ENCODE results near the gene PARL.
"Not testable (repeated sequence)": the region's sequence is repeated elsewhere in the genome, so short reads cannot be mapped to it uniquely, and the experiment has no call there.

Gene PARL

DNA sequence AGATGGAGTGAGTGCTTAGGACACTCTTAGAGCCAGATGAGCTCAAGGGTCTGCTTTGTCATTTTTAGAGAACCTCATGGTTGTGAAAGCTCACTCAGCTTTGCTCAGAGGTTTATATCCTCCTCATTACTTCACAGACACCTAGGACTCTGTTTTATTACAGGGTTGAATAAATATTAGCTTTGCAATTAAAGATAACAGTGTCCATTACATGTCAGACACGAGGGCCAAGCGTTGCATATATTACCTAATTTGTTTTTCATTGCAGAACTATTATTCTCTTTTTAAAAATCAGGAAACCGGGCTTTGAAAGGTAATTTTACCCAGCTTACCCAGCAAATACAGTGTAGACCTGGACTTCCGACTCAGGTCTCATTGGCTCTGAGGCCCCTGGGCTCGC is 75.4 kb downstream of the PARL start:
- Mint-ChIP-seq H3K27me3 (no peaks in the 10 kb centered on the region), H3K4me3 (no peak overlapping the region), H3K36me3 (peaks cover 2% of the 10 kb centered on the region), H3K27ac (no peak overlapping the region), H3K4me1 (ENCODE audit: low read depth) (peaks cover under 1% of the 10 kb centered on the region), H3K9me3 (ENCODE audit: low read depth) (no peaks in the 10 kb centered on the region)

DNA sequence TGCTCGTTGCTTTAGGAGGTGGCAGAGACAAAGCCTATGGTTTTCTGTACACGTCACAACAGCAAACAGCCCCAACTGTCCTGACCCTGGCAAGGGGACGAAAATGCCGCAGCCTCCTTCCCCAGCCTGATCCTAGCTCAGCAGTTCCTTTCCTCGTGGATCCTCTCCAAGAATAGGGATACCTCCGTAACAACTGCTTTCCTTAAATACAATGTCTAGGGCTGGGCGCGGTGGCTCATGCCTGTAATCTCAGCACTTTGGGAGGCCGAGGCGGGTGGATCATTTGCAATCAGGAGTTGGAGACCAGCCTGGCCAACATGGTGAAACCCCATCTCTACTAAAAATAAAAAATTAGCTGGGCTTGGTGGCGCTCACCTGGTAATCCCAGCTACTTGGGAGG is 76.3 kb downstream of the PARL start:
- Mint-ChIP-seq H3K36me3 (peaks cover 2% of the 10 kb centered on the region), H3K9me3 (ENCODE audit: low read depth) (no peaks in the 10 kb centered on the region)

DNA sequence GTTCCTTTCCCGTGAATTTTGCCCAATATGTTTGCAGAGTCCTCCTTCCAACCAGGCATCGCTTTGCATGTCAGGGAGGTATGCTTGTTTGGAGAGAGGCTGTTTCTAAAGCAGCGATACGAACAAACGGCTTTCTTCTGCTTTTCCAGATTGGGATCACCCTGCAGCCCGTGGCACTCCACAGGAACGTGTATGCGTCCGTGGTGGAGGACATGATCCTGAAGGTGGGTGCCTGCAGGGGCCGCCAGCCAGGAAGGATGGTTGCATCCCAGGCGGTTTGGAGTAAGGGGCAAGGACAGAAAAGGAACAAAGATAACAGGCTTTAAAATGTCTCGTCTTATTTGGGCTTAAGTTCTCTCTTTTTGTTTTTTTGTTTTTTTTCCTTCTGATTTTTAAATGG is 76.8 kb downstream of the PARL start:
- no peak overlapping the region for H3K27ac Mint-ChIP-seq
- no peaks in the 10 kb centered on the region for H3K27me3 Mint-ChIP-seq
- peaks cover 2% of the 10 kb centered on the region for H3K36me3 Mint-ChIP-seq
- H3K9me3 Mint-ChIP-seq (ENCODE audit: low read depth), result no peaks in the 10 kb centered on the region
- H3K4me1 Mint-ChIP-seq (ENCODE audit: low read depth), result no peaks in the 10 kb centered on the region
- no peak overlapping the region for H3K4me3 Mint-ChIP-seq

More for the DNA sequence above, 76.3 kb downstream of the PARL start:
- no peaks in the 10 kb centered on the region for H3K27me3 Mint-ChIP-seq
- H3K27ac Mint-ChIP-seq, result no peak overlapping the region
- H3K4me1 Mint-ChIP-seq (ENCODE audit: low read depth), result no peaks in the 10 kb centered on the region
- H3K4me3 Mint-ChIP-seq, result no peak overlapping the region

DNA sequence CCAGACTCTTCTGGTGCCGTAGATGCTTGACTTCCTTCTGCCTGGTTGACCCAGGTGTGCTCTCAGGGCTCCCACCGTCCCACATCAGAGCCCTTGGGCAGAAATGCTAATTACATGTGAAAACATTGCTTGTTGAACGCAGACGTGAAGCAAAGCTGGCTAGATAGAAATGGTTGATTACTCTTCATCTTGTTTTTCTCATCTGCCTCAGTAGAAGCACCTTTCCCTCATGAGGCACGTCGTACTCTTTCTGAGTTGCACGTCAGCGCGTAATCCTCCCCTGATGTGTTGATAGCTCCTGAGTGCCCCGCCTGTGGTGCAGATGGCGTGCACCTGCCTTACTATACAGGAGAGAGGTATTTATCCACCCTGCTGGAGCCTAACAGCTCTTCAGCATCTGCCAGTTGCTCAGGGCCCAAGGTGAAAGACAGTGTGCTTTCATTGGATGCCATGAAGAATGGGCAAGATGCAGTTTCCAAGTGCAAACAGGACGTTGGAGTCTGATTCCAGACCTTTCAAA is 77.4 kb downstream of the PARL start:
- H3K27ac Mint-ChIP-seq, result no peak overlapping the region
- H3K27me3 Mint-ChIP-seq, result no peaks in the 10 kb centered on the region
- no peak overlapping the region for H3K4me3 Mint-ChIP-seq
- H3K4me1 Mint-ChIP-seq (ENCODE audit: low read depth), result no peaks in the 10 kb centered on the region
- H3K36me3 Mint-ChIP-seq, result peaks cover 2% of the 10 kb centered on the region
- H3K9me3 Mint-ChIP-seq (ENCODE audit: low read depth), result no peaks in the 10 kb centered on the region

DNA sequence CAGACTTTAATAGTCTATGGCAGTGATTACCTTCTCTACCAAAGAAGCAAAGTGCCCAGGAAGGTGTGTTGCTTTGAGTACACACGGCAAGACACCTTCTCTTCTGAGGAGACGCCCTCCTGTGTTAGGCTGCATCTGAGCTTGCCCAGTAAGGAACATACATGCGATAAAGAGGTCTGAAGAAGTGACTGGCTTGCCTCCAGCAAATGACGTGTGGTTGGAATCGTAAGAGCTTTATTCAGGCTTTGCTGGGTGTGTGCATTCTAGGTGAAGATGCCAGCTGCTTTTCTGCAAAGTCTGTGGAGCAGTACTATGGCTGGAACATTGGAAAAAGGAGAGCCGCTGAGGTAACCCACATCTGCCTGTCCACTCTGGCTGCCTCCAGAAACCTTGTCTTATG is 81.7 kb downstream of the PARL start:
- no peak overlapping the region for H3K27ac Mint-ChIP-seq

GRCh38 chr3:183801601-183802000 is 83.1 kb downstream of the PARL start:
- H3K36me3 Mint-ChIP-seq, result peaks cover 15% of the 10 kb centered on the region

More for the DNA sequence above, 81.7 kb downstream of the PARL start:
- Mint-ChIP-seq H3K27me3 (no peaks in the 10 kb centered on the region), H3K4me1 (ENCODE audit: low read depth) (no peaks in the 10 kb centered on the region), H3K36me3 (peaks cover 13% of the 10 kb centered on the region), H3K4me3 (no peak overlapping the region), H3K9me3 (ENCODE audit: low read depth) (no peaks in the 10 kb centered on the region)

GRCh38 chr3:183800243-183800863 is 84.3 kb downstream of the PARL start:
- H3K4me1 Mint-ChIP-seq (ENCODE audit: low read depth), result no peaks in the 10 kb centered on the region
- no peaks in the 10 kb centered on the region for H3K9me3 Mint-ChIP-seq (ENCODE audit: low read depth)
- no peak overlapping the region for H3K27ac Mint-ChIP-seq
- no peak overlapping the region for H3K4me3 Mint-ChIP-seq
- H3K36me3 Mint-ChIP-seq, result peaks cover 15% of the 10 kb centered on the region
- no peaks in the 10 kb centered on the region for H3K27me3 Mint-ChIP-seq

More at GRCh38 chr3:183801601-183802000, 83.1 kb downstream of the PARL start:
- Mint-ChIP-seq H3K4me3 (no peak overlapping the region), H3K27ac (no peak overlapping the region), H3K9me3 (ENCODE audit: low read depth) (no peaks in the 10 kb centered on the region), H3K27me3 (no peaks in the 10 kb centered on the region), H3K4me1 (ENCODE audit: low read depth) (no peaks in the 10 kb centered on the region)

DNA sequence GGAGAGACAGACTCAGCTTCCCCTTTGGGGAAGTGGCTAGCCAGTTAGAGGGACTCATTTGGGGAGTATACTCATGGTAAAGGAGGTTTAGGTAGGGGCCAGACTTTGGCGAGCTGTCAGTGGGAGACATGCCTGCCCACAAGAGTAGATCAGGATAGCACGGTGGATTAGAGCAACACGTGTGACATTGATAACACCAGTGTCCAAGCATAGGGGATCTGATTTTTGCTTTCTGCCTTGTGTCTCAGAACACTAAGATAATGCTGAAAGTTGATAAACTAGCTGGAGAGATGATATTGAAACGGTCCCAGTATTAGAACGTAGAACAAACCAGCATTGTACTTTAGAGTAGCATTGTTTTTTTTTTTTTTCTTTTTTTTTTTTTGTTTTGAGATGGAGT is 85.2 kb downstream of the PARL start:
- Mint-ChIP-seq H3K4me3 (no peak overlapping the region), H3K36me3 (peaks cover 15% of the 10 kb centered on the region), H3K9me3 (ENCODE audit: low read depth) (no peaks in the 10 kb centered on the region), H3K27me3 (no peaks in the 10 kb centered on the region), H3K27ac (no peak overlapping the region), H3K4me1 (ENCODE audit: low read depth) (no peaks in the 10 kb centered on the region)

DNA sequence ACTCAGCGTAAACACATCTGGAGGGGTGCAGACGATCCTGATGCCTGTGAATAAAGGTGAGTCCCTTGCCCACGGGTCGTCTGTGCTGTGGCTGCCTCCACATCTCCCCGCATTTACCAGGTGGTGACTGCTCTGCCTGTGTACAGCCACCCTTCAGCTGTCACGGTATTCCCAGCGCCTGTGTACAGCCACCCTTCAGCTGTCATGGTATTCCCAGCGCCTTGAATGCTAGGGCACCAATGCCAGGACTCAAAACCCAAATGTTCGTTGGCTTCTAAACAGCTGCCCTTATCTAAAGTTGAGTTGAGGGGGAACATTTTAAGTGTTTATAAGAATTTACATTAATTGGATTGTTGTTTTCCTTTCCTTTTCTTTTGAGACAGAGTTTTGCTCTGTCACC is 86.7 kb downstream of the PARL start:
- Mint-ChIP-seq H3K27ac (no peak overlapping the region), H3K36me3 (peaks cover 20% of the 10 kb centered on the region), H3K4me3 (no peak overlapping the region), H3K27me3 (no peaks in the 10 kb centered on the region), H3K9me3 (ENCODE audit: low read depth) (no peaks in the 10 kb centered on the region), H3K4me1 (ENCODE audit: low read depth) (no peaks in the 10 kb centered on the region)

GRCh38 chr3:183796372-183796771 is 88.3 kb downstream of the PARL start:
- H3K9me3 Mint-ChIP-seq (ENCODE audit: low read depth), result no peaks in the 10 kb centered on the region
- H3K36me3 Mint-ChIP-seq, result peaks cover 23% of the 10 kb centered on the region
- no peak overlapping the region for H3K27ac Mint-ChIP-seq
- no peaks in the 10 kb centered on the region for H3K27me3 Mint-ChIP-seq
- H3K4me1 Mint-ChIP-seq (ENCODE audit: low read depth), result no peaks in the 10 kb centered on the region
- H3K4me3 Mint-ChIP-seq, result no peak overlapping the region

DNA sequence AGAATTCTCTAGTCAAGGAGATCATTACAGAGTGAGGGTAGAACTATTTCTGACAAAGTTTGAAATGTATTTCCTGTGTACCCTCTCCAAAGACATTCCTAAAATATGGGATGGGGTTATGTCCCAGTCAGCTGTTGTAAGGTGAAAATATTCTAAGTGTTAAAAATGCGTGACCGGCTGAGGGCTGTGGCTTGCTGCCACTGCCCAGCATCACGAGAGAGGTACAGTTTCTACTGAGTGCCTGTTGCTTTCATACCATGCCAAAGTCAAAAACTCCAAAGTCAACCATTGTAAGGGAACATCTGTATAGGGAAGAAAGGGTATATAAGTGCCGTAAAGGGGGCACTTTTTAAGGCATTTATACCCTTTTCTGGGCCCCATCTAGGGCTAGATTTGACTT is 90.2 kb downstream of the PARL start:
- Mint-ChIP-seq H3K27ac (no peak overlapping the region), H3K36me3 (peaks cover 24% of the 10 kb centered on the region), H3K27me3 (no peaks in the 10 kb centered on the region), H3K4me1 (ENCODE audit: low read depth) (peaks cover 6% of the 10 kb centered on the region), H3K9me3 (ENCODE audit: low read depth) (no peaks in the 10 kb centered on the region), H3K4me3 (no peak overlapping the region)

DNA sequence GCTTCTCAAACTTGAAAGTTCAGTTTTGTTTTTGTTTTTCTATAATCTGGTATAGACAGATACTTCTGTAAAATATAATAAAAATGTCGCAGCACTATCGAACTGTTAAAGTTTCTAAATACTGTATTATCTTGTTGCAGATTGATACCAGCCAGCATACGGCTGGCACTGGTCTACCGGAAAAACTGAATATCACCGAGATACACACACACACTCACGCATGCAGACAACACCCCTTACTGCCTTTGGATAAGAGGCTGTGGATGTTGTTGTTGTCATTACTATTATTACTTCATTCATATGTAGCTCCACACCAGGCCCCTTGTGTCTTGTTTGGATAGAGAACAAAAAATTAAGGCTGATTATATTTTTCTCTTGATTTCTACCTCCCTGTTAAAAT is 91.7 kb downstream of the PARL start:
- no peaks in the 10 kb centered on the region for H3K9me3 Mint-ChIP-seq (ENCODE audit: low read depth)
- no peaks in the 10 kb centered on the region for H3K27me3 Mint-ChIP-seq
- no peak overlapping the region for H3K27ac Mint-ChIP-seq
- no peak overlapping the region for H3K4me3 Mint-ChIP-seq
- H3K36me3 Mint-ChIP-seq, result peaks cover 17% of the 10 kb centered on the region
- H3K4me1 Mint-ChIP-seq (ENCODE audit: low read depth), result peaks cover 12% of the 10 kb centered on the region

DNA sequence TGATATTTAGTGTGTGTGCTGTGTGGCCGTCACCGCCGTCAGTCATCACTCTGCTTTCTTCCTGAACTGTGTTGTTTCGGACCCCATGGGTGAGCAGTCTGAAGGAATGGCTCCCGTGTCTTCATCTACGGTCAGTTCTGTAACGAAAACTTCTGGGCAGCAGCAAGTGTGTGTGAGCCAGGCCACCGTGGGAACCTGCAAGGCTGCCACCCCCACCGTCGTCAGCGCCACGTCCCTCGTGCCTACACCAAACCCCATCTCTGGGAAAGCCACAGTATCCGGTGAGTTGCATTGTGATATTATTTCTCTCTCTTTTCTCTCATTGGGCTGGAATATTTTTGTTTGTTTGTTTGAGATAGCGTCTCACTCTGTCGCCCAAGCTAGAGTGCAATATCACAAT is 94.0 kb downstream of the PARL start:
- H3K4me1 Mint-ChIP-seq (ENCODE audit: low read depth), result peaks cover 12% of the 10 kb centered on the region
- H3K4me3 Mint-ChIP-seq, result no peak overlapping the region
- no peaks in the 10 kb centered on the region for H3K9me3 Mint-ChIP-seq (ENCODE audit: low read depth)
- H3K36me3 Mint-ChIP-seq, result peaks cover 16% of the 10 kb centered on the region
- no peak overlapping the region for H3K27ac Mint-ChIP-seq
- no peaks in the 10 kb centered on the region for H3K27me3 Mint-ChIP-seq

DNA sequence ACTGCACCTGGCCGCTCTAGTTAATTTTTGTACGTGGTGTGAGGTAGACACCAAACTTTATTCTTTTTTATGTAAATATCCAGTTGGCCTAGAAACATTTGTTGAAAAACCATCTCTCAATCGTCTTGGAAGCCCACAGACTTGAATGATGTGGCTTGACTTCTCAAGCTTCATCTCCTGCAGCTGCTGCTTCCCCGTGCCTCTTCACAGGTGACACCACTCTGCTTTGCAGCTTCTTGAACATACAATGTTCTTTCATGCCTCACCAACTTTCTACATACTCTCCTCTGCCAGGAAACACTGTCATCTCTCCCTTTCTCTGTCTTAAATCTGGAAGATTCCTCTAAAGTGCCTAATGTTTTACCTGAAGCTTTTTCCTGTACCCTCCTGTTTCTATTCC is 94.9 kb downstream of the PARL start:
- H3K36me3 Mint-ChIP-seq, result peaks cover 16% of the 10 kb centered on the region
- no peak overlapping the region for H3K4me3 Mint-ChIP-seq
- H3K27me3 Mint-ChIP-seq, result no peaks in the 10 kb centered on the region
- peaks cover 12% of the 10 kb centered on the region for H3K4me1 Mint-ChIP-seq (ENCODE audit: low read depth)
- H3K9me3 Mint-ChIP-seq (ENCODE audit: low read depth), result no peaks in the 10 kb centered on the region
- H3K27ac Mint-ChIP-seq, result no peak overlapping the region

DNA sequence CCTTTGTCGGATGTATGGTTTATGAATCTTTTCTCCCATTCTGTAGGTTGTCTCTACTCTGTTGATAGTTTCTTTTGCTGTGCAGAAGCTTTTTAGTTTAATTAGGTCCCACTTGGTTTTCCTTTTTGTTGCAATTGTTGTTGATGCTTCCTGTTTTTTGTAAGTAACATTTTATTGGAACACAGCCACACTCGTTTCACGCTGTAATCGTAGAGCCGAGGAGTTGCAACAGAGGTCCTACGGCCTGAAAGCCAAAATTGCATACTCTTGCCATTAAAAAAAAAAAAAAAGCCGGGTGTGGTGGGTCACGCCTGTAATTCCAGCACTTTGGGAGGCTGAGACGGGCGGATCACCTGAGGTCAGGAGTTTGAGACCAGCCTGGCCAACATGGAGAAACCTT is 100.2 kb downstream of the PARL start:
- H3K9me3 Mint-ChIP-seq (ENCODE audit: low read depth); H3K4me1 Mint-ChIP-seq (ENCODE audit: low read depth); H3K27me3 Mint-ChIP-seq; H3K27ac Mint-ChIP-seq; H3K4me3 Mint-ChIP-seq: not testable (repeated sequence)
- peaks cover 16% of the 10 kb centered on the region for H3K36me3 Mint-ChIP-seq

DNA sequence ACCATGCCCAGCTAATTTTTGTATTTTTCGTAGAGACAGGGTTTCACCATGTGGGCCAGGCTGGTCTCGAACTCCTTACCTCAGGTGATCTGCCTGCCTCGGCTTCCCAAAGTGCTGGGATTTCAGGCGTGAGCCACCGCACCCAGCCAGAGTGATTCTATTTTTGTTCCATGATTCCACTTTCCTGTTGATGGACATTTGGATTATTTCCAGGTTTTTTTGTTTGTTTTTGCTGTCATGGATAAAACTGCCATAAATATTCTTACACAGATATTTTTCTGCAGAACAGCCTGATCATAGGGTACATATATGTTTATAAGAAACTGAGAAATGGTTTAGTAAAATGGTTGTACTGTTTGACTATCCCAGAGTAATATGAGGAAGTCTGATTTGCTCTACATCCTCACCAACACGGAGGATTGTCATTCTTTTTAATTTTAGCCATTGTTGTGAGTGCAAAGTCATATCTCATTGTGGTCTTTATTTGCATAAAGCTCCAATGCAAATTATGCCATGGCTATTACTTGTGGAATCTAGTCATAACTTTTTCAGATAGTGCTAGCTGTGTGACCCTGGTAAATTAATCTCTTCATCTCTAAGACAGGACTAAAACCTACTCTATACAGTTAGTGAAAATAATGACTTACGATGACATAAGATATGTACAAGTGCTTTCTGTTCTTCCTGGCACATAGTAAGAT is 102.0 kb downstream of the PARL start:
- Mint-ChIP-seq H3K4me1 (ENCODE audit: low read depth) (no peaks in the 10 kb centered on the region), H3K9me3 (ENCODE audit: low read depth) (no peaks in the 10 kb centered on the region), H3K27me3 (no peaks in the 10 kb centered on the region), H3K4me3 (no peak overlapping the region), H3K27ac (no peak overlapping the region), H3K36me3 (peaks cover 14% of the 10 kb centered on the region)
